Endodermal cell (in vitro differentiated cells): ENCODE data around the gene GZMH. TPM values are rescaled to one million over a fixed set of nuclear protein-coding genes. Genes with fewer than 3 reads are reported as not detected.

Experiments used
- DNase-seq: peaks from one replicate; pipeline ENCODE4 v3.0.0-alpha.2; 2017
- H3K27ac ChIP-seq: 2 replicates; pipeline ENCODE4 v1.5.1; 2013; ENCODE audit warnings: mild to moderate bottlenecking, low read depth, low read length, moderate library complexity
- H3K27me3 ChIP-seq: 2 replicates; pipeline ENCODE4 v1.6.1; 2013; ENCODE audit warnings: mild to moderate bottlenecking, low read length, moderate library complexity; ENCODE audit not compliant: insufficient read depth, control insufficient read depth, poor library complexity, severe bottlenecking
- H3K36me3 ChIP-seq: 2 replicates; pipeline ENCODE4 v1.7.0; 2013; ENCODE audit warnings: mild to moderate bottlenecking, low read length, moderate library complexity; ENCODE audit not compliant: control insufficient read depth, insufficient read depth
- H3K4me1 ChIP-seq: one replicate; pipeline ENCODE4 v1.7.0; 2013; ENCODE audit warnings: low read length; ENCODE audit not compliant: control insufficient read depth, insufficient read depth
- H3K4me3 ChIP-seq: 2 replicates; pipeline ENCODE4 v1.5.1; 2013; ENCODE audit warnings: mild to moderate bottlenecking, low read length, moderate library complexity
- H3K9ac ChIP-seq: 2 replicates; pipeline ENCODE4 v1.6.1; 2013; ENCODE audit warnings: mild to moderate bottlenecking, low read length, moderate library complexity; ENCODE audit not compliant: poor library complexity, severe bottlenecking; ENCODE audit errors: extremely low read depth
- H3K9me3 ChIP-seq: 2 replicates; pipeline ENCODE4 v1.6.1; 2013; ENCODE audit warnings: mild to moderate bottlenecking, low read length, moderate library complexity; ENCODE audit not compliant: control insufficient read depth
- H3K27ac Mint-ChIP-seq: 2 replicates; pipeline ENCODE4 v1.8.0; 2020; ENCODE audit warnings: mixed read lengths
- H3K27me3 Mint-ChIP-seq: 2 replicates; pipeline ENCODE4 v1.8.0; 2021; ENCODE audit warnings: mild to moderate bottlenecking, mixed read lengths; ENCODE audit not compliant: insufficient read depth
- H3K36me3 Mint-ChIP-seq: 2 replicates; pipeline ENCODE4 v1.8.0; 2020; ENCODE audit warnings: low read depth, mixed read lengths
- H3K4me1 Mint-ChIP-seq: 2 replicates; pipeline ENCODE4 v1.8.0; 2020; ENCODE audit warnings: mixed read lengths
- H3K4me3 Mint-ChIP-seq: 2 replicates; pipeline ENCODE4 v1.8.0; 2020; ENCODE audit warnings: mild to moderate bottlenecking, moderate library complexity, mixed read lengths
- H3K9me3 Mint-ChIP-seq: 2 replicates; pipeline ENCODE4 v1.8.0; 2020; ENCODE audit warnings: mild to moderate bottlenecking, mixed read lengths
- WGBS, 2 experiments: methylation state at CpG; one replicate each; pipeline versions ENCODE4 v1.1.5 to v1.1.7; 2013; ENCODE audit warnings: missing lambda C conversion rate in 2 of 2, mixed read lengths in 1 of 2; ENCODE audit not compliant: insufficient coverage in 1 of 2, insufficient read length in 1 of 2; 5-methylcytosine and 5-hydroxymethylcytosine counted together
- total RNA-seq, 2 donors: library from RNA; stranded (reverse); fragmentation: NEBNext Ultra II Directional in 1 of 2; extraction: Animal tissue kit (Norgen Biotek cat#: 25700) in 1 of 2; gene quantifications; 2 replicates in 1 of 2; 3 replicates in 1 of 2; pipeline ENCODE4 v1.2.1, GENCODE V29; 2021
- TF ChIP-seq, protein P1 (sequence below): fragments of 200-600 bp; sonication (generic); conservative IDR thresholded peaks from 2 replicates; pipeline ENCODE4 v1.5.0; 2021; ENCODE audit warnings: antibody characterized with exemption, mild to moderate bottlenecking

The GZMH gene
- total RNA-seq, 2 donors from 2014 or later: not detected

DNA sequence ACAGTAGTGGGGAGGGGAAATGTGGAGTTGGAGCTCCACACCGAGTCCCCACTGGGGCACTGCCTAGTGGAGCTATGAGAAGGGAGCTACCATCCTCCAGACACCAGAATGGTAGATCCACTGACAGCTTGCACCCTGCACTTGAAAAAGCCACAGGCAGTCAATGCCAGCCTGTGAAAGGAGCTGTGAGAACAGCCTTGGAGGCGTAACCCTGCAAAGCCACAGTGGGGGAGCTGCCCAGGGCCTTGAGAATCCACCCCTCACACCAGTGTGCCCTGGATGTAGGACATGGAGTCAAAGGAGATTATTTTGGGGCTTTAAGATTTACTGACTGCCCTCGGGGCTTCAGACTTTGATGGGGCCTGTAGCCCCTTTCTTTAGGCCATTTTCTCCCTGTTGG, 46.0 kb downstream of the GZMH start:
- Mint-ChIP-seq H3K27ac (no peak overlapping the region), H3K9me3 (peaks cover 52% of the 10 kb centered on the region), H3K4me3 (no peak overlapping the region), H3K4me1 (no peaks in the 10 kb centered on the region), H3K27me3 (no peaks in the 10 kb centered on the region), H3K36me3 (no peaks in the 10 kb centered on the region)
- Histone ChIP-seq H3K9ac (no peak overlapping the region), H3K27ac (no peak overlapping the region), H3K4me1 (no peaks in the 10 kb centered on the region), H3K27me3 (no peaks in the 10 kb centered on the region), H3K4me3 (no peak overlapping the region), H3K9me3 (peaks cover 36% of the 10 kb centered on the region), H3K36me3 (no peaks in the 10 kb centered on the region)
- 50 to 89% methylated on average over 1 to 3 of the region's 3 CpGs for WGBS, 2 experiments
- TF ChIP-seq, protein P1, sequence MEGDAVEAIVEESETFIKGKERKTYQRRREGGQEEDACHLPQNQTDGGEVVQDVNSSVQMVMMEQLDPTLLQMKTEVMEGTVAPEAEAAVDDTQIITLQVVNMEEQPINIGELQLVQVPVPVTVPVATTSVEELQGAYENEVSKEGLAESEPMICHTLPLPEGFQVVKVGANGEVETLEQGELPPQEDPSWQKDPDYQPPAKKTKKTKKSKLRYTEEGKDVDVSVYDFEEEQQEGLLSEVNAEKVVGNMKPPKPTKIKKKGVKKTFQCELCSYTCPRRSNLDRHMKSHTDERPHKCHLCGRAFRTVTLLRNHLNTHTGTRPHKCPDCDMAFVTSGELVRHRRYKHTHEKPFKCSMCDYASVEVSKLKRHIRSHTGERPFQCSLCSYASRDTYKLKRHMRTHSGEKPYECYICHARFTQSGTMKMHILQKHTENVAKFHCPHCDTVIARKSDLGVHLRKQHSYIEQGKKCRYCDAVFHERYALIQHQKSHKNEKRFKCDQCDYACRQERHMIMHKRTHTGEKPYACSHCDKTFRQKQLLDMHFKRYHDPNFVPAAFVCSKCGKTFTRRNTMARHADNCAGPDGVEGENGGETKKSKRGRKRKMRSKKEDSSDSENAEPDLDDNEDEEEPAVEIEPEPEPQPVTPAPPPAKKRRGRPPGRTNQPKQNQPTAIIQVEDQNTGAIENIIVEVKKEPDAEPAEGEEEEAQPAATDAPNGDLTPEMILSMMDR: no peak
- no peak for DNase-seq

DNA sequence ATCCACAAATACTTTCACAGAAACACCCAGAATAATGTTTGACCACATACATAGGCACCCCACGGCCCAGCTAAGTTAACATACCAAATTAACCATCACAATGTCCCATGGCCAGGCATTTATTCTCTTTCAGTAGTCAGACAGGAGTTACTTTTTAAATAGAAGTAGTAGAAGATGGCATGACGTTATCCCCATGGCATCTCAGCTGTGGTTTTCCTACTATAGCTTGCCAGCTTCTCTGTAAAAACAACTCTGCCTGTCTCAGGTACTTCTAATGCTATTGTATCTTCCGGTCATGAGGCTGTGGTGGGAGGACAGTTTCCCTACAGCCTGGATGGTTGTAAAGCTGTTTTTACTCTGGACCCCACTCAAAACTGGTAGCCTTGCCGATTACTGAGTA, 52.7 kb downstream of the GZMH start:
- H3K4me1 Mint-ChIP-seq: no peaks in the 10 kb centered on the region
- DNase-seq: no peak
- TF ChIP-seq, protein P1: no peak
- H3K36me3 Mint-ChIP-seq: no peaks in the 10 kb centered on the region
- no peak overlapping the region for H3K9ac ChIP-seq
- H3K27ac Mint-ChIP-seq: no peak overlapping the region
- H3K27me3 ChIP-seq: no peaks in the 10 kb centered on the region
- 83 to 87% methylated on average over 2 to 4 of the region's 4 CpGs for WGBS, 2 experiments
- no peak overlapping the region for H3K27ac ChIP-seq
- no peaks in the 10 kb centered on the region for H3K36me3 ChIP-seq
- no peak overlapping the region for H3K4me3 Mint-ChIP-seq
- H3K4me1 ChIP-seq: no peaks in the 10 kb centered on the region
- H3K9me3 Mint-ChIP-seq: peaks cover 23% of the 10 kb centered on the region
- H3K27me3 Mint-ChIP-seq: no peaks in the 10 kb centered on the region
- no peak overlapping the region for H3K4me3 ChIP-seq
- H3K9me3 ChIP-seq: peaks cover 28% of the 10 kb centered on the region

Other genes starting within 250 kb of the GZMH start
- gene NFATC4, start 241.5 kb downstream of the GZMH start, total RNA-seq: 10 to 100 TPM; 24.8 to 34.1 TPM
- 10 to 100 TPM; 19.5 to 19.7 TPM for gene NYNRIN, start 210.7 kb downstream of the GZMH start, total RNA-seq
- 1 to 10 TPM; 2.1 to 2.4 TPM for gene CBLN3, start 180.0 kb downstream of the GZMH start, total RNA-seq
- gene KHNYN, start 179.7 kb downstream of the GZMH start, total RNA-seq: 10 to 100 TPM; 46.2 to 46.6 TPM
- 10 to 100 TPM; 40.4 to 41.3 TPM for gene SDR39U1, start 166.9 kb downstream of the GZMH start, total RNA-seq
- not detected for gene CMA1, start 101.4 kb downstream of the GZMH start, total RNA-seq
- not detected for gene CTSG, start 33.4 kb downstream of the GZMH start, total RNA-seq
- not detected for gene GZMB, start 24.5 kb upstream of the GZMH start, total RNA-seq